ENCODE results near the gene TEX264. TPM values are rescaled to one million over a fixed set of nuclear protein-coding genes. Genes with fewer than 3 reads are reported as not detected.

The TEX264 gene
- total RNA-seq, 1 experiment from 2014 or later: 11.8 TPM

DNA sequence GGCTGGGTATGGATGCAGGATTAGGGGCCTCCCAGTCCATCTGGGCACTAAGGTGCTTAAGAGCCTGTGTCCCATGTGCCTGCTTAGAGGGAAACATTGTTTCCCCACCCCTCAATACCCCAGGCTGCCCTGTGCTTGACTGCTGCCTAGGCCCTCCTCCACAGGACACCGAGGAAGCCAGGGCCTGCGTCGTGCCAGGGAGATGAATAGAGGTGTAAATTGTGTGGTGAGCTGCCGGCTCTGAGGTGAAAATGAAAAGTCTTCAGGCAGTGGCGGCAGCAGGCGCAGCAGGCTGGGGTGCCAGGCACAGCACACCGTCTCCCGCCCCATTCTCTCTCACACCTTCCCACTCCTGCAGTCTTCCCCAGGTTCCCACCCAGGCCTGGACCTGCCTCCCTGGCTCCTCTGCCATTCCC, 21.9 kb downstream of the TEX264 start (continued):
- TF ChIP-seq, protein P1, sequence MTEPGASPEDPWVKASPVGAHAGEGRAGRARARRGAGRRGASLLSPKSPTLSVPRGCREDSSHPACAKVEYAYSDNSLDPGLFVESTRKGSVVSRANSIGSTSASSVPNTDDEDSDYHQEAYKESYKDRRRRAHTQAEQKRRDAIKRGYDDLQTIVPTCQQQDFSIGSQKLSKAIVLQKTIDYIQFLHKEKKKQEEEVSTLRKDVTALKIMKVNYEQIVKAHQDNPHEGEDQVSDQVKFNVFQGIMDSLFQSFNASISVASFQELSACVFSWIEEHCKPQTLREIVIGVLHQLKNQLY (CRISPR knock-in tag; IDR thresholded peaks at IDR 0.05): no peak
- TF ChIP-seq FOXK1 (CRISPR knock-in tag; IDR thresholded peaks at IDR 0.05) (no peak), ZNF396 (CRISPR knock-in tag; IDR thresholded peaks at IDR 0.05; ENCODE audit: borderline replicate concordance) (no peak)
- TF ChIP-seq, protein P2, sequence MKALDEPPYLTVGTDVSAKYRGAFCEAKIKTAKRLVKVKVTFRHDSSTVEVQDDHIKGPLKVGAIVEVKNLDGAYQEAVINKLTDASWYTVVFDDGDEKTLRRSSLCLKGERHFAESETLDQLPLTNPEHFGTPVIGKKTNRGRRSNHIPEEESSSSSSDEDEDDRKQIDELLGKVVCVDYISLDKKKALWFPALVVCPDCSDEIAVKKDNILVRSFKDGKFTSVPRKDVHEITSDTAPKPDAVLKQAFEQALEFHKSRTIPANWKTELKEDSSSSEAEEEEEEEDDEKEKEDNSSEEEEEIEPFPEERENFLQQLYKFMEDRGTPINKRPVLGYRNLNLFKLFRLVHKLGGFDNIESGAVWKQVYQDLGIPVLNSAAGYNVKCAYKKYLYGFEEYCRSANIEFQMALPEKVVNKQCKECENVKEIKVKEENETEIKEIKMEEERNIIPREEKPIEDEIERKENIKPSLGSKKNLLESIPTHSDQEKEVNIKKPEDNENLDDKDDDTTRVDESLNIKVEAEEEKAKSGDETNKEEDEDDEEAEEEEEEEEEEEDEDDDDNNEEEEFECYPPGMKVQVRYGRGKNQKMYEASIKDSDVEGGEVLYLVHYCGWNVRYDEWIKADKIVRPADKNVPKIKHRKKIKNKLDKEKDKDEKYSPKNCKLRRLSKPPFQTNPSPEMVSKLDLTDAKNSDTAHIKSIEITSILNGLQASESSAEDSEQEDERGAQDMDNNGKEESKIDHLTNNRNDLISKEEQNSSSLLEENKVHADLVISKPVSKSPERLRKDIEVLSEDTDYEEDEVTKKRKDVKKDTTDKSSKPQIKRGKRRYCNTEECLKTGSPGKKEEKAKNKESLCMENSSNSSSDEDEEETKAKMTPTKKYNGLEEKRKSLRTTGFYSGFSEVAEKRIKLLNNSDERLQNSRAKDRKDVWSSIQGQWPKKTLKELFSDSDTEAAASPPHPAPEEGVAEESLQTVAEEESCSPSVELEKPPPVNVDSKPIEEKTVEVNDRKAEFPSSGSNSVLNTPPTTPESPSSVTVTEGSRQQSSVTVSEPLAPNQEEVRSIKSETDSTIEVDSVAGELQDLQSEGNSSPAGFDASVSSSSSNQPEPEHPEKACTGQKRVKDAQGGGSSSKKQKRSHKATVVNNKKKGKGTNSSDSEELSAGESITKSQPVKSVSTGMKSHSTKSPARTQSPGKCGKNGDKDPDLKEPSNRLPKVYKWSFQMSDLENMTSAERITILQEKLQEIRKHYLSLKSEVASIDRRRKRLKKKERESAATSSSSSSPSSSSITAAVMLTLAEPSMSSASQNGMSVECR (CRISPR knock-in tag; IDR thresholded peaks at IDR 0.05; ENCODE audit: borderline replicate concordance): no peak
- TF ChIP-seq, protein P3, sequence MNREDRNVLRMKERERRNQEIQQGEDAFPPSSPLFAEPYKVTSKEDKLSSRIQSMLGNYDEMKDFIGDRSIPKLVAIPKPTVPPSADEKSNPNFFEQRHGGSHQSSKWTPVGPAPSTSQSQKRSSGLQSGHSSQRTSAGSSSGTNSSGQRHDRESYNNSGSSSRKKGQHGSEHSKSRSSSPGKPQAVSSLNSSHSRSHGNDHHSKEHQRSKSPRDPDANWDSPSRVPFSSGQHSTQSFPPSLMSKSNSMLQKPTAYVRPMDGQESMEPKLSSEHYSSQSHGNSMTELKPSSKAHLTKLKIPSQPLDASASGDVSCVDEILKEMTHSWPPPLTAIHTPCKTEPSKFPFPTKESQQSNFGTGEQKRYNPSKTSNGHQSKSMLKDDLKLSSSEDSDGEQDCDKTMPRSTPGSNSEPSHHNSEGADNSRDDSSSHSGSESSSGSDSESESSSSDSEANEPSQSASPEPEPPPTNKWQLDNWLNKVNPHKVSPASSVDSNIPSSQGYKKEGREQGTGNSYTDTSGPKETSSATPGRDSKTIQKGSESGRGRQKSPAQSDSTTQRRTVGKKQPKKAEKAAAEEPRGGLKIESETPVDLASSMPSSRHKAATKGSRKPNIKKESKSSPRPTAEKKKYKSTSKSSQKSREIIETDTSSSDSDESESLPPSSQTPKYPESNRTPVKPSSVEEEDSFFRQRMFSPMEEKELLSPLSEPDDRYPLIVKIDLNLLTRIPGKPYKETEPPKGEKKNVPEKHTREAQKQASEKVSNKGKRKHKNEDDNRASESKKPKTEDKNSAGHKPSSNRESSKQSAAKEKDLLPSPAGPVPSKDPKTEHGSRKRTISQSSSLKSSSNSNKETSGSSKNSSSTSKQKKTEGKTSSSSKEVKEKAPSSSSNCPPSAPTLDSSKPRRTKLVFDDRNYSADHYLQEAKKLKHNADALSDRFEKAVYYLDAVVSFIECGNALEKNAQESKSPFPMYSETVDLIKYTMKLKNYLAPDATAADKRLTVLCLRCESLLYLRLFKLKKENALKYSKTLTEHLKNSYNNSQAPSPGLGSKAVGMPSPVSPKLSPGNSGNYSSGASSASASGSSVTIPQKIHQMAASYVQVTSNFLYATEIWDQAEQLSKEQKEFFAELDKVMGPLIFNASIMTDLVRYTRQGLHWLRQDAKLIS (CRISPR knock-in tag; IDR thresholded peaks at IDR 0.05; ENCODE audit: borderline replicate concordance): no peak
- TF ChIP-seq, protein P4, sequence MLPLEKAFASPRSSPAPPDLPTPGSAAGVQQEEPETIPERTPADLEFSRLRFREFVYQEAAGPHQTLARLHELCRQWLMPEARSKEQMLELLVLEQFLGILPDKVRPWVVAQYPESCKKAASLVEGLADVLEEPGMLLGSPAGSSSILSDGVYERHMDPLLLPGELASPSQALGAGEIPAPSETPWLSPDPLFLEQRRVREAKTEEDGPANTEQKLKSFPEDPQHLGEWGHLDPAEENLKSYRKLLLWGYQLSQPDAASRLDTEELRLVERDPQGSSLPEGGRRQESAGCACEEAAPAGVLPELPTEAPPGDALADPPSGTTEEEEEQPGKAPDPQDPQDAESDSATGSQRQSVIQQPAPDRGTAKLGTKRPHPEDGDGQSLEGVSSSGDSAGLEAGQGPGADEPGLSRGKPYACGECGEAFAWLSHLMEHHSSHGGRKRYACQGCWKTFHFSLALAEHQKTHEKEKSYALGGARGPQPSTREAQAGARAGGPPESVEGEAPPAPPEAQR (CRISPR knock-in tag; IDR thresholded peaks at IDR 0.05): no peak

DNA sequence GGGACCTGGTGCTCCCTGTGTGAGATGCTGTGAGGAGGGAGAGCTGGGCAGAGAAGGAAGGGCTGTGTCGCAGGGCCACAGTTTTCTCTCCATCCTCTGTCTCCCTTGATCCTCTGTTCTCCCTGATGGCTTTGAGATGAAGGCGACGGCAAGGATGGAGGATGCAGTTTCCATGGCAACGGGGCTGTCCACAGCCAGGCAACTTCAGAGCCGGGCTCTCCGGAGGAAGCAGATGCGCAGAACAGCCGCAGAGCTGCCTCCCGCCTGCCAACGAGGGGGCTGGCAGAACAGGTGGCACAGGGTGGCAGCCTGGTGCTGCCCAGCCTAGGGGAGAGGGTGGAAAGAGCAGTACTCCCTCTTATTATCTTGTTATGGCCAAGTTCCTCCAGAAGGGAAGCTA, 25.9 kb downstream of the TEX264 start:
- POLR2A ChIA-PET: interaction anchor here (0.6 kb wide), 1 partner anchor 79 kb away, joined by 3 read pairs; no protein-coding TSS in a partner anchor
- Mint-ChIP-seq H3K27ac (no peak overlapping the region), H3K36me3 (no peaks in the 10 kb centered on the region), H3K4me1 (no peaks in the 10 kb centered on the region), H3K9me3 (no peaks in the 10 kb centered on the region), H3K4me3 (no peak overlapping the region), H3K27me3 (ENCODE audit: low read depth) (no peaks in the 10 kb centered on the region)
- DNase-seq (ENCODE audit: low spot score): no peak
- ATAC-seq: no peak
- no peak for TF ChIP-seq FOXP1 (CRISPR knock-in tag; IDR thresholded peaks at IDR 0.05; ENCODE audit: borderline replicate concordance)
- TF ChIP-seq, protein P5, sequence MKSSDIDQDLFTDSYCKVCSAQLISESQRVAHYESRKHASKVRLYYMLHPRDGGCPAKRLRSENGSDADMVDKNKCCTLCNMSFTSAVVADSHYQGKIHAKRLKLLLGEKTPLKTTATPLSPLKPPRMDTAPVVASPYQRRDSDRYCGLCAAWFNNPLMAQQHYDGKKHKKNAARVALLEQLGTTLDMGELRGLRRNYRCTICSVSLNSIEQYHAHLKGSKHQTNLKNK (CRISPR knock-in tag; IDR thresholded peaks at IDR 0.05): no peak
- no peak for TF ChIP-seq EMX1 (CRISPR knock-in tag; IDR thresholded peaks at IDR 0.05)
- TF ChIP-seq RORB (CRISPR knock-in tag; IDR thresholded peaks at IDR 0.05): no peak
- TF ChIP-seq CREM (CRISPR knock-in tag; IDR thresholded peaks at IDR 0.05): no peak
- TF ChIP-seq, protein P6, sequence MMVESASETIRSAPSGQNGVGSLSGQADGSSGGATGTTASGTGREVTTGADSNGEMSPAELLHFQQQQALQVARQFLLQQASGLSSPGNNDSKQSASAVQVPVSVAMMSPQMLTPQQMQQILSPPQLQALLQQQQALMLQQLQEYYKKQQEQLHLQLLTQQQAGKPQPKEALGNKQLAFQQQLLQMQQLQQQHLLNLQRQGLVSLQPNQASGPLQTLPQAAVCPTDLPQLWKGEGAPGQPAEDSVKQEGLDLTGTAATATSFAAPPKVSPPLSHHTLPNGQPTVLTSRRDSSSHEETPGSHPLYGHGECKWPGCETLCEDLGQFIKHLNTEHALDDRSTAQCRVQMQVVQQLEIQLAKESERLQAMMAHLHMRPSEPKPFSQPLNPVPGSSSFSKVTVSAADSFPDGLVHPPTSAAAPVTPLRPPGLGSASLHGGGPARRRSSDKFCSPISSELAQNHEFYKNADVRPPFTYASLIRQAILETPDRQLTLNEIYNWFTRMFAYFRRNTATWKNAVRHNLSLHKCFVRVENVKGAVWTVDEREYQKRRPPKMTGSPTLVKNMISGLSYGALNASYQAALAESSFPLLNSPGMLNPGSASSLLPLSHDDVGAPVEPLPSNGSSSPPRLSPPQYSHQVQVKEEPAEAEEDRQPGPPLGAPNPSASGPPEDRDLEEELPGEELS (CRISPR knock-in tag; IDR thresholded peaks at IDR 0.05): no peak
- TF ChIP-seq, protein P4 (CRISPR knock-in tag; IDR thresholded peaks at IDR 0.05): no peak
- no peak for TF ChIP-seq ZNF416 (CRISPR knock-in tag; IDR thresholded peaks at IDR 0.05)
- no peak for TF ChIP-seq ZNF138 (CRISPR knock-in tag; conservative IDR thresholded peaks at IDR 0.05)
- TF ChIP-seq SMAD4 (CRISPR knock-in tag; IDR thresholded peaks at IDR 0.05): no peak
- TF ChIP-seq TEAD1 (CRISPR knock-in tag; IDR thresholded peaks at IDR 0.05): no peak
- TF ChIP-seq, protein P7, sequence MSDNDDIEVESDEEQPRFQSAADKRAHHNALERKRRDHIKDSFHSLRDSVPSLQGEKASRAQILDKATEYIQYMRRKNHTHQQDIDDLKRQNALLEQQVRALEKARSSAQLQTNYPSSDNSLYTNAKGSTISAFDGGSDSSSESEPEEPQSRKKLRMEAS (CRISPR knock-in tag; IDR thresholded peaks at IDR 0.05): no peak
- TF ChIP-seq GTF2I (CRISPR knock-in tag; conservative IDR thresholded peaks at IDR 0.05): no peak
- CTCF ChIA-PET: interaction anchor here (1.3 kb wide), 1 partner anchor 15 kb away, joined by 3 read pairs; no protein-coding TSS in a partner anchor

Data from WTC11 (cell line).